ENCODE results near the gene ZNF700.
A peak's percentile ranks its signal among the peaks of the same experiment; 100 is the strongest.

- TF ChIP-seq CTCF (IDR thresholded peaks at IDR 0.05) (peak; percentile 12 to 46 (median 18)), POLR2A (IDR thresholded peaks at IDR 0.05) (peak; percentile 68), POLR2AphosphoS5 (IDR thresholded peaks at IDR 0.05) (peak; percentile 66 to 81 (median 68)), EP300 (IDR thresholded peaks at IDR 0.05; ENCODE audit: low read depth) (no peak)
Measured at GRCh38 chr19:11887611-11888531, 37.0 kb upstream of the ZNF700 start, which contains the start of gene ZNF69.
